GM23248 (cell line): ENCODE data around the gene CDK14. TPM values are rescaled to one million over a fixed set of nuclear protein-coding genes. Genes with fewer than 3 reads are reported as not detected.

Experiments
- DNase-seq: peaks from one replicate; pipeline ENCODE4 v3.0.0-alpha.2; 2015
- H2AFZ ChIP-seq: fragments of 200-600 bp; sonication (generic); 2 replicates; pipeline ENCODE4 v1.6.1; 2016; ENCODE audit warnings: antibody characterized with exemption
- H3F3A ChIP-seq: fragments of 200-600 bp; sonication (generic); 2 replicates; pipeline ENCODE4 v1.6.1; 2016; ENCODE audit warnings: mild to moderate bottlenecking, antibody characterized with exemption, mixed run types; ENCODE audit not compliant: insufficient read depth
- H3K27ac ChIP-seq: fragments of 200-600 bp; sonication (generic); 2 replicates; pipeline ENCODE4 v1.5.1; 2016; ENCODE audit warnings: mild to moderate bottlenecking
- H3K27me3 ChIP-seq: fragments of 200-600 bp; sonication (generic); replicated peaks from 2 replicates; pipeline ENCODE4 v1.6.1; 2016; ENCODE audit warnings: mild to moderate bottlenecking; ENCODE audit not compliant: insufficient read depth
- H3K36me3 ChIP-seq: fragments of 200-600 bp; sonication (generic); 2 replicates; pipeline ENCODE4 v1.6.1; 2016; ENCODE audit warnings: low read depth, mild to moderate bottlenecking
- H3K4me1 ChIP-seq: fragments of 200-600 bp; sonication (generic); 2 replicates; pipeline ENCODE4 v1.6.1; 2016; ENCODE audit warnings: mild to moderate bottlenecking; ENCODE audit not compliant: insufficient read depth
- H3K4me2 ChIP-seq: fragments of 200-600 bp; sonication (generic); one replicate; pipeline ENCODE4 v1.6.1; 2016; ENCODE audit warnings: mild to moderate bottlenecking; ENCODE audit not compliant: unreplicated experiment
- H3K4me3 ChIP-seq: fragments of 200-600 bp; sonication (generic); 2 replicates; pipeline ENCODE4 v1.5.1; 2016; ENCODE audit warnings: mild to moderate bottlenecking
- H3K79me2 ChIP-seq: fragments of 200-600 bp; sonication (generic); 2 replicates; pipeline ENCODE4 v1.6.1; 2016; ENCODE audit warnings: mild to moderate bottlenecking; ENCODE audit not compliant: insufficient read depth
- H3K9ac ChIP-seq: fragments of 200-600 bp; sonication (generic); 2 replicates; pipeline ENCODE4 v1.6.1; 2016; ENCODE audit warnings: mild to moderate bottlenecking
- H3K9me2 ChIP-seq: fragments of 200-600 bp; sonication (generic); 2 replicates; pipeline ENCODE4 v1.6.1; 2016; ENCODE audit warnings: mixed run types, mild to moderate bottlenecking, moderate library complexity; ENCODE audit not compliant: insufficient read depth
- H3K9me3 ChIP-seq: fragments of 200-600 bp; sonication (generic); one replicate; pipeline ENCODE4 v1.6.1; 2017; ENCODE audit warnings: low read depth
- H4K20me1 ChIP-seq: fragments of 200-600 bp; sonication (generic); 2 replicates; pipeline ENCODE4 v1.6.0; 2016; ENCODE audit not compliant: insufficient read depth
- EZH2 ChIP-seq: fragments of 200-600 bp; sonication (generic); IDR thresholded peaks from 2 replicates; pipeline ENCODE4 v1.6.1; 2018; ENCODE audit warnings: antibody characterized with exemption, mild to moderate bottlenecking; ENCODE audit not compliant: insufficient read depth, poor library complexity, severe bottlenecking
- EZH2phosphoT487 ChIP-seq: fragments of 200-600 bp; sonication (generic); IDR thresholded peaks from 2 replicates; pipeline ENCODE4 v1.6.1; 2018; ENCODE audit warnings: antibody characterized with exemption, moderate library complexity, mild to moderate bottlenecking, low read depth; ENCODE audit not compliant: insufficient read depth
- whole genome bisulfite sequencing, 2 experiments: methylation state at CpG; one replicate each; pipeline ENCODE4 v1.1.6; 2015 to 2017; ENCODE audit warnings: low lambda C conversion rate in 2 of 2, low coverage in 1 of 2; ENCODE audit errors: missing lambda C conversion rate in 2 of 2; 5-methylcytosine and 5-hydroxymethylcytosine counted together
- in situ Hi-C: fragments of 300-500 bp; cut with MboI; formaldehyde crosslinking; loops from 2 replicates; pipeline ENCODE4 v1.15.0; 2020
- polyA plus RNA-seq: library from polyadenylated mRNA; unstranded; fragments of >200 nt; fragmentation: Nextera tagmentation; extraction: Ambion mirVana; gene quantifications from 2 replicates; pipeline ENCODE4 v1.2.1, GENCODE V29; 2016
- total RNA-seq: library from RNA; depleted of rRNA; stranded (reverse); fragments of >200 nt; shearing (Covaris generic); gene quantifications from 2 replicates; pipeline ENCODE4 v1.2.3, GENCODE V29; 2014

Gene CDK14
- total and polyA plus RNA-seq, 2 experiments from 2014 or later = 19.9 to 21.2 TPM

DNA sequence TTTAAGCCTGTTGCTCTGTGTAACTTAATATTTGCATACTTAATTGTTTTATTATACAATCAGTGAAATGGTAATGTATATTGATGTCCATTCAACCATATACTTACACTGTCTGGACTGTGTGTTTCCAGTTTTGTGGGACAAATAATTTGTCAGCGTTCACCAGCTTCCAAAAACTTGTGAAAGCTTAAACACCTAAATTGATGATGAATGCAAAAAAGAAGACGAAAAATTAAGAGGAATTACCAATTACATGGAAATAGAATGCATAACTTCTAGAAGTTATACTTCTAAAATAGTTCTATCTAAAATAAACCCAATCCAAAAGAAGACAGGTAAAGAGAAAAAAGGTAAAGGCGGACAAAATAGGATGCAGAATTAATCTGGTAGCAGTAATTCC lies 513.1 kb downstream of the CDK14 start:
- Histone ChIP-seq H3F3A (no peaks in the 10 kb centered on the region), H3K9ac (no peak overlapping the region), H3K27ac (no peak overlapping the region), H3K9me3 (no peaks in the 10 kb centered on the region), H3K9me2 (no peaks in the 10 kb centered on the region), H3K4me1 (no peaks in the 10 kb centered on the region), H3K36me3 (peaks cover 5% of the 10 kb centered on the region; the same call in 1 of the 2 replicates), H3K27me3 (no peaks in the 10 kb centered on the region), H3K79me2 (no peaks in the 10 kb centered on the region), H4K20me1 (no peaks in the 10 kb centered on the region), H3K4me3 (no peak overlapping the region), H3K4me2 (no peak overlapping the region), H2AFZ (no peak overlapping the region)
- TF ChIP-seq EZH2phosphoT487 (no peak), EZH2 (no peak)
- in situ Hi-C loops = no loop called here
- WGBS, 2 experiments = 93 to 95% methylated on average over 3 of the region's 3 CpGs
- no peak for DNase-seq

DNA sequence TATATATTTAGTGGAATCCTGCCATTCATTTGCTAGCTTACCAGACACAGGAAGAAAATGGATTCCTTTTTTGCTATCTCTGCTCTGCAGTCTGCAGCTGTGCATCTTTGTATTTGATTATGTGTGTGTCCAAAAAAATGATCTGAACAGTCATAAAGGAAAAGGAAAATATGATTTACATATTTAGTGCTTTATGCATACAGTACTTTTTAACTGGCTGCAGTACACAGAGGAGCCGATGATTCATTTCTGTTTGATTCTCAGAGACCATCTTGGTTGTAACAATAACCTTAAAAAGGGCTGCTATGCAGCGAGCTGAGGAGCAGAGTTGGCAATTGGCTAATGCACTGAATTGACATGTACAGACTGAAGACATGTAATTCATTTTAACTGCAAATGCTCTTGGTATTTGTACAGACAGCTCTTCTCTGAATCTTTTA lies 516.8 kb downstream of the CDK14 start:
- peaks cover 6% of the 10 kb centered on the region; the same call in 1 of the 2 replicates for H3K36me3 ChIP-seq
- H4K20me1 ChIP-seq = no peaks in the 10 kb centered on the region
- no peak overlapping the region for H3K4me3 ChIP-seq
- no peak overlapping the region for H3K4me2 ChIP-seq
- H3K4me1 ChIP-seq = no peaks in the 10 kb centered on the region
- no peaks in the 10 kb centered on the region for H3K79me2 ChIP-seq
- no peak overlapping the region for H2AFZ ChIP-seq
- no peak overlapping the region for H3K9ac ChIP-seq
- no peak for DNase-seq
- no peak for TF ChIP-seq EZH2phosphoT487
- no peak overlapping the region for H3K27ac ChIP-seq
- H3K27me3 ChIP-seq = no peaks in the 10 kb centered on the region
- no peaks in the 10 kb centered on the region for H3K9me2 ChIP-seq
- in situ Hi-C loops = no loop called here
- 57 to 63% methylated on average over 2 of the region's 2 CpGs for WGBS, 2 experiments
- H3K9me3 ChIP-seq = no peaks in the 10 kb centered on the region
- no peaks in the 10 kb centered on the region for H3F3A ChIP-seq

DNA sequence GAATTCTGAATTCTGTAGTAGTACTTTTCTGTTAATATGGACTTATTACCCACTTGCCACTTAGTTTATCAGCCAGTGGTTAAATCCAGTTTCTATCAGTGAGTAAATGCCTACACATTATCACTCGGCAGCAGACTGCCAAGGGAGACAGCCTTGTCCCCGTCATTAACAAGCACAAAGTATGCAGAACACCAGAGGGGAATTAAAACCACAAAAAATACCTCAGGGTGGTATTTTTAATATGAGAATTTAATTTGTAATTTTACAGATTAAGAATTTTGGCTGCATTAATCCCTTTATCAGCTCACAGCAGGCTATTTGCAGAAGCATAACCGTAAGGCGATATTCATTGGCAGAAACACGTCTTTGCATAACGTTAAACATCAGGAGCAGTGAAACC lies 518.1 kb downstream of the CDK14 start:
- Histone ChIP-seq H3K9me3 (no peaks in the 10 kb centered on the region), H3K9me2 (no peaks in the 10 kb centered on the region), H3K79me2 (no peaks in the 10 kb centered on the region), H3K4me1 (no peaks in the 10 kb centered on the region), H3K36me3 (peaks cover 13% of the 10 kb centered on the region; the same call in 1 of the 2 replicates), H3K4me2 (no peak overlapping the region), H3K27ac (no peak overlapping the region), H3F3A (no peaks in the 10 kb centered on the region), H3K4me3 (no peak overlapping the region), H2AFZ (no peak overlapping the region), H3K9ac (no peak overlapping the region), H4K20me1 (no peaks in the 10 kb centered on the region), H3K27me3 (no peaks in the 10 kb centered on the region)
- no peak for DNase-seq
- TF ChIP-seq EZH2 (no peak), EZH2phosphoT487 (no peak)
- in situ Hi-C loops = no loop called here
- WGBS, 2 experiments = 97 to 99% methylated on average over 6 of the region's 6 CpGs

DNA sequence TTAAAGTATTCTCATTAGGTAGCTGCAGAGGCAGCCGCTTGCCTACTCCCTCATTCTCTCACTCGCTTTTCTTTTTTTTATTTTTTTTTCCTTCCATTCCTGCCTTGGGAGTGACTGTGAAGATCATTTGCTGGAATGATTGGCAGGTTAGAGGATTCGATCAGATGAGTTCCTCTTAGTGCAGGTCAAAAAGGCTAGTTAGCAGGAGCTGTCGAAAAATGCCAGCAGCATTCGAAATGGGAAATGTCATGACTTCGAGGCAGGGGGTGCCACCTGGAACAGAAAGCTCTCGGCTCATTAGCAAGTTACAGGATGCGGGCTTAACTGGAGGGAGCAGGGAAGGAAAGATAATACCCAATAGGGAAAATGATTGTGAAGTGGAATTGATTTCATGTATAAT lies 530.6 kb downstream of the CDK14 start:
- Histone ChIP-seq H3K27ac (no peak overlapping the region), H3K36me3 (no peaks in the 10 kb centered on the region), H3K9me2 (no peaks in the 10 kb centered on the region), H4K20me1 (no peaks in the 10 kb centered on the region), H3K4me2 (no peak overlapping the region), H3K27me3 (no peaks in the 10 kb centered on the region), H3K79me2 (no peaks in the 10 kb centered on the region), H3K4me1 (no peaks in the 10 kb centered on the region), H3K4me3 (no peak overlapping the region), H2AFZ (no peak overlapping the region), H3F3A (no peaks in the 10 kb centered on the region), H3K9me3 (no peaks in the 10 kb centered on the region), H3K9ac (no peak overlapping the region)
- DNase-seq = no peak
- in situ Hi-C loops = no loop called here
- TF ChIP-seq EZH2phosphoT487 = no peak
- TF ChIP-seq EZH2 = no peak
- WGBS, 2 experiments = 80 to 87% methylated on average over 8 of the region's 8 CpGs

DNA sequence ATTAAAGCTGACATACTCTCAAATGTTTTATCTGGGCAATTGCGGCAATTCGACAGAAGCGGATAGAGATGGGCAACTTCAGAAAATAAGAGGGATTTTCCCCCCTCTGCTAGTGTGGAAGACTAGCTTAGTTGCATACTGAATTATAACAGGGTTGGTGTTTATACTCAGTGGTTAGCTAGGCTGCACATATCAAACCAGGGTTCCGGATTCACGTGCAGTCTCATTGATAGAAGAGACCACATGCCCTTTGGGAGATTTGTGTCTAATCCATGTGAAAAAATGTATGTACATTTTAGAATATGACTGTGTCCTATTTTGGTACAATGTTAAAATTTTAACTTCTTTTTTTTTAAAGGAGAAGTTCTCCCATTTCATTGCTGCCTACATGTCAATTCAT lies 531.2 kb downstream of the CDK14 start:
- no peak for DNase-seq
- Histone ChIP-seq H3K27ac (no peak overlapping the region), H3F3A (no peaks in the 10 kb centered on the region), H3K27me3 (no peaks in the 10 kb centered on the region), H3K4me3 (no peak overlapping the region), H4K20me1 (no peaks in the 10 kb centered on the region), H3K9ac (no peak overlapping the region), H3K9me2 (no peaks in the 10 kb centered on the region), H2AFZ (no peak overlapping the region), H3K4me2 (no peak overlapping the region), H3K79me2 (no peaks in the 10 kb centered on the region), H3K9me3 (no peaks in the 10 kb centered on the region), H3K4me1 (no peaks in the 10 kb centered on the region), H3K36me3 (no peaks in the 10 kb centered on the region)
- in situ Hi-C loops = no loop called here
- TF ChIP-seq EZH2phosphoT487 (no peak), EZH2 (no peak)
- 95 to 97% methylated on average over 5 of the region's 5 CpGs for WGBS, 2 experiments
